Cardiac muscle cell (in vitro differentiated cells and primary cell): ENCODE measurements around the gene HPRT1. TPM values are rescaled to one million over a fixed set of nuclear protein-coding genes. Genes with fewer than 3 reads are reported as not detected.

Experiments
- DNase-seq, 2 donors: peaks; one replicate each; pipeline versions ENCODE4 v3.0.0 to v3.0.0-alpha.2; 2010 to 2017; ENCODE audit warnings: low read depth in 1 of 2, low spot score in 1 of 2
- H3K27ac ChIP-seq: fragments of 200-600 bp; sonication (generic); 2 replicates; pipeline ENCODE4 v1.5.1; 2016
- H3K27me3 ChIP-seq: fragments of 200-600 bp; sonication (generic); 2 replicates; pipeline ENCODE4 v1.6.0; 2016; ENCODE audit warnings: control low read depth
- H3K36me3 ChIP-seq: fragments of 200-600 bp; sonication (generic); 2 replicates; pipeline ENCODE4 v1.5.1; 2016; ENCODE audit warnings: control low read depth
- H3K4me1 ChIP-seq: fragments of 200-600 bp; sonication (generic); 2 replicates; pipeline ENCODE4 v1.8.1; 2017; ENCODE audit warnings: low read depth, mild to moderate bottlenecking, mixed run types
- H3K4me3 ChIP-seq: fragments of 200-600 bp; sonication (generic); 2 replicates; pipeline ENCODE4 v1.5.1; 2016; ENCODE audit warnings: mild to moderate bottlenecking
- H3K9me3 ChIP-seq: fragments of 200-600 bp; sonication (generic); 2 replicates; pipeline ENCODE4 v1.5.1; 2017; ENCODE audit warnings: low read depth, mild to moderate bottlenecking, control low read depth
- CTCF ChIP-seq: IDR thresholded peaks from 2 replicates; pipeline ENCODE4 v1.5.1; 2012; ENCODE audit warnings: low read depth, mild to moderate bottlenecking, low read length
- polyA plus RNA-seq: library from polyadenylated mRNA; unstranded; fragments of >200 nt; fragmentation: Nextera tagmentation; extraction: Ambion mirVana; gene quantifications from 2 replicates; pipeline ENCODE4 v1.2.1, GENCODE V29; 2016
- total RNA-seq: library from RNA; depleted of rRNA; stranded (reverse); fragments of >200 nt; gene quantifications from 2 replicates; pipeline ENCODE4 v1.2.3, GENCODE V29; 2016

HPRT1 gene
- total and polyA plus RNA-seq, 2 experiments from 2014 or later = 7.0 to 73.9 TPM

GRCh38 chrX:134426281-134426680, 33.7 kb upstream of the HPRT1 start:
- TF ChIP-seq CTCF = no peak
- peak in 1 of 2 donors; percentile 7 for DNase-seq
- Histone ChIP-seq H3K9me3 (no peaks in the 10 kb centered on the region), H3K27me3 (no peaks in the 10 kb centered on the region), H3K4me3 (no peak overlapping the region), H3K36me3 (peaks cover 54% of the 10 kb centered on the region), H3K27ac (no peak overlapping the region), H3K4me1 (no peaks in the 10 kb centered on the region)

- no peak for TF ChIP-seq CTCF
- peak in 1 of 2 donors; percentile 21 for DNase-seq
- H3K9me3 ChIP-seq = no peaks in the 10 kb centered on the region
- no peaks in the 10 kb centered on the region for H3K4me1 ChIP-seq
- H3K36me3 ChIP-seq = peaks cover 30% of the 10 kb centered on the region
- no peak overlapping the region for H3K4me3 ChIP-seq
- H3K27me3 ChIP-seq = no peaks in the 10 kb centered on the region
- H3K27ac ChIP-seq = no peak overlapping the region
These were observed 28.1 kb upstream of the HPRT1 start for GRCh38 chrX:134431894-134432293.

GRCh38 chrX:134435894-134436293, 24.1 kb upstream of the HPRT1 start:
- Histone ChIP-seq H3K27ac (no peak overlapping the region), H3K36me3 (peaks cover 3% of the 10 kb centered on the region), H3K4me1 (no peaks in the 10 kb centered on the region), H3K9me3 (no peaks in the 10 kb centered on the region), H3K27me3 (no peaks in the 10 kb centered on the region), H3K4me3 (no peak overlapping the region)
- TF ChIP-seq CTCF = no peak
- no peak for DNase-seq

DNA sequence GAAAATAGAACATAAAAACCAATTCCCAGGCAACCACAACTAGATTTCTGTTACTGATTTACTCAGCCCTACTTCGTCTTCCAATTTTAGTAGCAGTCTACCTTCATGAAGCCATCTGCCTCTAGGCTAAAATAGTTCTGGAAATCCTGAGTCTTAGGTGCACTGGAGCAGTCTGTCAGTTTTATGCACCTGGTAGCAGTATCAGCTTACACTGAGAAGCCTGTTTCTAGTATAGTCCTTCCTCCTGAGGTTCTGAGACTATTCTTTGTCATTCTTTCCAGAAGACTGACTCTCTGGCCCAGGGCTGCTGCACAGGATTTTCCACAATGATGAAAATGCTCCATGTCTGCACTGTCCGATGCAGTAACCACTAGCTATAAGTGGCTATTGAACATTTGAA, 16.9 kb upstream of the HPRT1 start:
- Histone ChIP-seq H3K4me3 (no peak overlapping the region), H3K4me1 (no peaks in the 10 kb centered on the region), H3K27ac (peak overlapping the region; percentile 12), H3K27me3 (no peaks in the 10 kb centered on the region), H3K9me3 (no peaks in the 10 kb centered on the region), H3K36me3 (no peaks in the 10 kb centered on the region)
- DNase-seq = no peak
- no peak for TF ChIP-seq CTCF

GRCh38 chrX:134443461-134443860, 16.5 kb upstream of the HPRT1 start:
- TF ChIP-seq CTCF = no peak
- Histone ChIP-seq H3K27me3 (no peaks in the 10 kb centered on the region), H3K9me3 (no peaks in the 10 kb centered on the region), H3K36me3 (no peaks in the 10 kb centered on the region), H3K27ac (no peak overlapping the region), H3K4me1 (no peaks in the 10 kb centered on the region), H3K4me3 (no peak overlapping the region)
- no peak for DNase-seq

GRCh38 chrX:134444681-134445080, 15.3 kb upstream of the HPRT1 start:
- Histone ChIP-seq H3K4me3 (no peak overlapping the region), H3K27me3 (no peaks in the 10 kb centered on the region), H3K9me3 (no peaks in the 10 kb centered on the region), H3K27ac (no peak overlapping the region), H3K4me1 (no peaks in the 10 kb centered on the region), H3K36me3 (no peaks in the 10 kb centered on the region)
- no peak for TF ChIP-seq CTCF
- no peak for DNase-seq
